GM19397 (cell line): ENCODE results near the gene PPP2R3C.
"Not testable (repeated sequence)": the region's sequence is repeated elsewhere in the genome, so short reads cannot be mapped to it uniquely, and the experiment has no call there.

Experiments
- ATAC-seq: cut with Tn5 transposase; IDR thresholded peaks from one replicate; pipeline ENCODE4 v1.9.1; 2021; ENCODE audit warnings: mild to moderate bottlenecking, moderate library complexity; ENCODE audit not compliant: unreplicated experiment

Gene PPP2R3C

GRCh38 chr14:35133542-35134328, 11.9 kb upstream of the PPP2R3C start:
- ATAC-seq = no peak

- no peak for ATAC-seq
Observed at GRCh38 chr14:35124127-35124526, 2.3 kb upstream of the PPP2R3C start.

- ATAC-seq = no peak
Observed at GRCh38 chr14:35123388-35123703, 1.6 kb upstream of the PPP2R3C start.

- ATAC-seq = no peak
Observed at GRCh38 chr14:35122696-35123387, 1.1 kb upstream of the PPP2R3C start.

GRCh38 chr14:35121026-35121886, 534 bp downstream of the PPP2R3C start:
- no peak for ATAC-seq

GRCh38 chr14:35117112-35117511, 4.7 kb downstream of the PPP2R3C start:
- ATAC-seq = no peak

- ATAC-seq = no peak
Observed at GRCh38 chr14:35116242-35116641, 5.5 kb downstream of the PPP2R3C start.

GRCh38 chr14:35114036-35114435, 7.8 kb downstream of the PPP2R3C start:
- ATAC-seq = no peak

- no peak for ATAC-seq
Observed at GRCh38 chr14:35113308-35113950, 8.4 kb downstream of the PPP2R3C start.

- no peak for ATAC-seq
Observed at GRCh38 chr14:35112641-35113040, 9.1 kb downstream of the PPP2R3C start.

GRCh38 chr14:35107866-35108265, 13.9 kb downstream of the PPP2R3C start:
- ATAC-seq = no peak

- not testable (repeated sequence) for ATAC-seq
Observed at GRCh38 chr14:35094645-35095044, 27.1 kb downstream of the PPP2R3C start.

GRCh38 chr14:35088514-35088913, 33.3 kb downstream of the PPP2R3C start:
- no peak for ATAC-seq

- no peak for ATAC-seq
Observed at GRCh38 chr14:35085441-35085840, 36.3 kb downstream of the PPP2R3C start.

- no peak for ATAC-seq
Observed at GRCh38 chr14:35083530-35084150, 38.1 kb downstream of the PPP2R3C start.

GRCh38 chr14:35079742-35080141, 42.0 kb downstream of the PPP2R3C start:
- no peak for ATAC-seq

- ATAC-seq = no peak
Observed at GRCh38 chr14:35078082-35078481, 43.7 kb downstream of the PPP2R3C start.

GRCh38 chr14:35073486-35073885, 48.3 kb downstream of the PPP2R3C start:
- ATAC-seq = no peak

- ATAC-seq = no peak
Observed at GRCh38 chr14:35072226-35072625, 49.6 kb downstream of the PPP2R3C start.

- ATAC-seq = no peak
Observed at GRCh38 chr14:35068238-35069012, 53.4 kb downstream of the PPP2R3C start.
